SK-N-MC (cell line): ENCODE results near the gene CHI3L2.

ENCODE experiments used
- DNase-seq: peaks from one replicate; pipeline ENCODE4 v3.0.0-alpha.2; 2011; ENCODE audit warnings: low read depth, low spot score
- H3K27ac ChIP-seq: fragments of 200-600 bp; sonication (generic); 2 replicates; pipeline ENCODE4 v1.5.1; 2016; ENCODE audit warnings: mixed run types
- H3K36me3 ChIP-seq: fragments of 200-600 bp; sonication (generic); 2 replicates; pipeline ENCODE4 v1.6.1; 2017; ENCODE audit warnings: antibody characterized with exemption, low read length, mixed read lengths; ENCODE audit not compliant: insufficient read depth
- H3K4me3 ChIP-seq: fragments of 200-600 bp; sonication (generic); 2 replicates; pipeline ENCODE4 v1.5.1; 2016
- H3K9ac ChIP-seq: fragments of 200-600 bp; sonication (generic); 2 replicates; pipeline ENCODE4 v1.8.0; 2017; ENCODE audit warnings: mixed run types, mixed read lengths; ENCODE audit not compliant: insufficient read length
- H3K9me3 ChIP-seq: fragments of 200-600 bp; sonication (generic); 2 replicates; pipeline ENCODE4 v1.6.1; 2017; ENCODE audit warnings: low read depth, mild to moderate bottlenecking, antibody characterized with exemption, low read length, moderate library complexity, mixed read lengths
- EZH2 ChIP-seq: fragments of 200-600 bp; sonication (generic); IDR thresholded peaks from one replicate; pipeline ENCODE4 v1.6.1; 2017; ENCODE audit warnings: antibody characterized with exemption
- FOXP2 ChIP-seq: optimal IDR thresholded peaks from 2 replicates; pipeline ENCODE3; 2011; ENCODE audit warnings: mild to moderate bottlenecking, moderate library complexity; ENCODE audit not compliant: insufficient read depth; ENCODE audit errors: extremely low read length, control extremely low read depth
- POLR2AphosphoS5 ChIP-seq: IDR thresholded peaks from 2 replicates; pipeline ENCODE4 v1.6.1; 2012; ENCODE audit warnings: mild to moderate bottlenecking, low read depth, low read length, borderline replicate concordance

The CHI3L2 gene

DNA sequence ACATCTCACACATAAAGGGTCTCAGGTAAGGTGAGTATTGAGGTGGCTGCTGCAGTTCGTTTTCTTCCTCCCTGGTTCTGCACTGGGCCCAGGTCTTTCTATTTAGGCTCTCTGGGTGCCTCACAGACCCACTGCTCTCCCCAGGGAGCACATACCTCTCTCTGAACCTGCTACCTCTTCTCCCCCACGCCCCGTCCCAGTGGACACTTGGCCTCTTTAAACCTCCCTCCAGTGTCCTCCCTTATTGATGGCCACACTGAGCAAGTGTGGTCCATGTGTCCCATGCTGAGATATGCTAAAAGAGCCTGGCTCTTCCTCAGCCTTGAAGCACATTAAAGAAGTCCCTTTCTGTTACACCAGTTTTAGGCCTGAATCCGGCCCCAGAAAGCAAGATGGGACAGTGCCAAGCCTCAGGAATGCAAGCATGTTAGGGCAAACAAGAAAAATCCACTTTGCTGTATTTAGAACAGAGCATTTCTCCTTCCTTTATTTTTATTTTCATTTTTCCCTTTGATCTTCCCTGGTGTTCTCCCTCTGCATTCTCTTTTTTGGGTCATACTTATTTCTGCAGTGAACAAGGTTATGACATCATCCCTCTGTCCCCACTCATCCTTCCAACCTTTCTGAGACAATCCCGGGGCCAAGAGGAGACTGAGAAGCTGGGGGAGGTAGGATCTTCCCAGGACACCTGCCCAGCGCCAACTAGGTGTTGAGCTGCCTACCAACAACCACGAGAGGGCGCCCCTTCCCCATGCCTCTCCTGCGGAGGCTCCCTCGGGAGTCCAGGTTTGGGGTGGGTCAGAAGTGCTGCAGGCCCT, 5.0 kb upstream of the CHI3L2 start:
- H3K4me3 ChIP-seq = no peak overlapping the region
- TF ChIP-seq POLR2AphosphoS5 = no peak
- TF ChIP-seq EZH2 = no peak
- TF ChIP-seq FOXP2 = no peak
- no peak overlapping the region for H3K9ac ChIP-seq
- no peaks in the 10 kb centered on the region for H3K9me3 ChIP-seq
- no peaks in the 10 kb centered on the region for H3K36me3 ChIP-seq
- H3K27ac ChIP-seq = no peak overlapping the region
- no peak for DNase-seq

DNA sequence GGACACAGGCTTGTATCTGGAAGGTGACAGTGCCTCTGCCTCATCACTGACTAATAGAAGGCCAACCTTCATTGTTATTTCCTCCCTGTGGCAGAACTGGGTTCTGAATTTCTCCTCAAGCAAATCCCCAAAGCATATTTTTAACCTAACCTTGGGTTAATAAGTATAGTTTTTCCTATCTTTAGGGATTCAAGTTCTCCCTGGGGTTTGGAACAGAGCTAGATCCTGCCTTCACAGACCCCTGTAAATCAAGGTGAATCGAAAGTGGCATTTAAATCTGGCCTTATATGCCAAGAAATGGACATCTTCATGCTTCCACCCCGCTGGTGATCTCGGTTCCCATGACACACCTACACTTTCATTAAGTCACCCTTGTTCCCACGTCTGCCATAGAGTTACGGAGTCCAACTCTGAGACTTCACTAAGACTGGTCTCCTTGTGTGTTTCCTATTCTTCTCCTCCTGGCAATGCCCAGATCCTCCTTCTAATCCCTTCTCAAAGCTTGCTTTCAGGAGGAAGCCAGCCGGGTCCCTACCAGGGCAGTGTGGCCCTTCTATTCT, 4.3 kb upstream of the CHI3L2 start:
- TF ChIP-seq EZH2 (no peak), POLR2AphosphoS5 (no peak), FOXP2 (no peak)
- DNase-seq = no peak
- Histone ChIP-seq H3K4me3 (no peak overlapping the region), H3K9ac (no peak overlapping the region), H3K36me3 (no peaks in the 10 kb centered on the region), H3K9me3 (no peaks in the 10 kb centered on the region), H3K27ac (no peak overlapping the region)

DNA sequence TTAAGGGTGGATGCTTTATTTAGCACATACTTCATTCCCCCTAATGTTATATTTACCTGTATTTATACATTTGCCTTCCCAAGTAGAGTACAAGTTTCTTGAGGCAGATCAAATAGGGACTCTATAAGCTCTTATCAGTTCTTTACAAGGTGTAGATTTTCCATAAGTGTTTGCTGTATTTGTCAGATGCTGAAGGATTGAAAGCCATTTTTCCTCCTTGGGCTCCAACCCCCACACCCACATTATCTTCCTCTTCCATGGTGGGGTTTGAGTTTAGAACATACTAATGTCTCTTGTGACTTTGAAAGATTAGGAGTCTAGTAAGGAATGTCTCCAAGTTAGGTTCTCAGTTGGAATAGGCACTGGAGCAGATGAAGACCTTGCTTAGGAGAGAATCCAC, 2.4 kb upstream of the CHI3L2 start:
- no peak overlapping the region for H3K27ac ChIP-seq
- H3K9me3 ChIP-seq = no peaks in the 10 kb centered on the region
- TF ChIP-seq FOXP2 (no peak), POLR2AphosphoS5 (no peak), EZH2 (no peak)
- no peak overlapping the region for H3K9ac ChIP-seq
- H3K36me3 ChIP-seq = no peaks in the 10 kb centered on the region
- no peak overlapping the region for H3K4me3 ChIP-seq
- DNase-seq = no peak

DNA sequence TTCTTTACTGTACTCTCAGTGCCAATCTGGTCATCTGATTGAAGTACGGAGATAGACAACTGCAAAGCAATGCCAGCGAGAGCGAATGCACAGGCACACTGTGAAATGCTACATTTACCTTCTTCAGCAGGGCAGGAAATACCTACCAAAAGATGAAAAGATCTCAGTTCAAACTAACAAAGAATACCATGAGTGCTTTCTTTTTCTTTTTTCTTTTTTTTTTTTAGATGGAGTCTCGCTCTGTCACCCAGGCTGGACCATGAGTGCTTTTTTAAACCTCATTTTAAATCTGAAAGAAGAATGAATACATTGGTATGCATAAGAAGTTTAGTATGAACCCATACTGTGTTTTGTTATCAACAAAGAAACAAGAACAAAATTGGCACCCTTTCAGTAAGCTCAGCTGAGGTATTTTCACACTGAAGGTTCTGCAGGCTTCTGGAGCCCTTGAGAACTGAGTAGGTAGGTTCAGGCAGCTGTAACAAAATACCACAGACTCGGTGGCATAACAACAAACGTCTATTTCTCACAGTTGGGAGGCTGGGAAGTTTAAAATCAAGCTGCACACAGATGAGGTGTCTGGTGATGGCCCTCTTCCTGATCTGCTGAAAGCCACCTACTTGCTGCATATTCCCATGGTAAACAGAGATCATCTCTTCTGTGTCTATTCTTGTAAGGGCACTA, 1.7 kb upstream of the CHI3L2 start:
- Histone ChIP-seq H3K27ac (no peak overlapping the region), H3K36me3 (no peaks in the 10 kb centered on the region), H3K9ac (no peak overlapping the region), H3K4me3 (no peak overlapping the region), H3K9me3 (no peaks in the 10 kb centered on the region)
- no peak for DNase-seq
- no peak for TF ChIP-seq POLR2AphosphoS5
- TF ChIP-seq EZH2 = no peak
- no peak for TF ChIP-seq FOXP2

DNA sequence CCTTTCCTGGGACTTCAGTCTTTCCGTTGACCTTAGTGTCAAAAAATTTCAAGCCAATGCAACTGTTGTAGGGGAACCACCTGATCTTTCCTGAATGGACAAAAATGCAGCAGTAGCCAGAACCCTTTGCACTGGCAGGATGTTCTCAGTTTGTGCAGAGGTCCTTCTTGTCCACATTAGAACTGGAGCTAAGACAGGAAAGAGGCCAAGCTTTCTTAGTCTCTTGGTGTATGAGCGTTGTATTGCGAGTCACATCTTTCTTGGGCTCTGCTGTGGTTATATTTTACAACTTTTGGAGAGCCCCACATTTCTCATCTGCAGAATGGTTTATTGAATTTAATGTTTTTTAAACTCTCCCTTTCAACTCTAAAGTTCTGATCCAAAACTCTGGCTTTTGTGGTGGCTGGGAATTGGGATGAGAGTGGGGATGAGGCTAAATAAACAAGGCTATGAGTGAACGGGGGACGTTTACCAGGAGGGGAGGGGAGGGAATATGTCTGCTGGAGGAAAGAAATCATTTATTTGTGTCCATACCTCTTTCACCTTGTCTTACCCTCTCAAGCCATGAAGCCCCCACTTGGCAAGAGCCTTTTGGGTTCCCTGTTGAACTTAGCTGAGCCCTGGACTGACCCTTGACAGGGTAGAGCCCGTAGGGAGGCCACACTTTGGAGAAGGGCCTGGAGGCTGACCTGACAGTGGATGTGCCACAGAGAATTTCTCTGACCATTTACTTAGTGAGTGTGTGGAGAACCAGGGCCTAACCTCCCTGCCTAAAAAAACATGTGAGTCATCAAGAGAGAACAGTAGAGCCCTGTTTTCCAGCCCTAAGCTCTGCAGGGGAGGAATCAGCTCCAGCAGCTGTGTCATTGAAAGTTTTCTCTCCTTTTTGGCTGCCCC, 586 bp downstream of the CHI3L2 start:
- H3K27ac ChIP-seq = no peak overlapping the region
- H3K4me3 ChIP-seq = no peak overlapping the region
- TF ChIP-seq POLR2AphosphoS5 (no peak), EZH2 (no peak), FOXP2 (no peak)
- no peak for DNase-seq
- H3K36me3 ChIP-seq = no peaks in the 10 kb centered on the region
- H3K9ac ChIP-seq = no peak overlapping the region
- H3K9me3 ChIP-seq = no peaks in the 10 kb centered on the region

DNA sequence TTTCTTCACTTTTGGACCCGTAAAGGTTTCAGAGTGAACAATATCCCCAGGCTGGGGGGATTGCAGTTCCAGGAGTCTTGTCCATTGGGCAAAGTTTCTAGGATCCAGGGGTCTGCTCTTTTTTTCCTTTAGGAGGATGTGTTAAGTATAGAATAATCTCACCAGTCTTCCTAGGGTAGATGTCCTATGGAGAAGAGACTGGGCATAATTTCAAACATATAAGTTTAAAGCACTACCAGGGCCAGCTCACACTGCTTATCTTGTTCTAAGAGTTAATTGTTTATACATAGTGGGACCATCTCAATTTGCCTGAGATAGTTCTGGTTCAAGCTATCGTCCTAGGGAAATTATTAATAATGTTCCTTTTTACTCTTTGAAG, 1.2 kb downstream of the CHI3L2 start:
- no peak for DNase-seq
- no peaks in the 10 kb centered on the region for H3K9me3 ChIP-seq
- no peak overlapping the region for H3K27ac ChIP-seq
- no peak overlapping the region for H3K4me3 ChIP-seq
- no peaks in the 10 kb centered on the region for H3K36me3 ChIP-seq
- TF ChIP-seq FOXP2 = no peak
- TF ChIP-seq EZH2 = no peak
- TF ChIP-seq POLR2AphosphoS5 = no peak
- no peak overlapping the region for H3K9ac ChIP-seq

DNA sequence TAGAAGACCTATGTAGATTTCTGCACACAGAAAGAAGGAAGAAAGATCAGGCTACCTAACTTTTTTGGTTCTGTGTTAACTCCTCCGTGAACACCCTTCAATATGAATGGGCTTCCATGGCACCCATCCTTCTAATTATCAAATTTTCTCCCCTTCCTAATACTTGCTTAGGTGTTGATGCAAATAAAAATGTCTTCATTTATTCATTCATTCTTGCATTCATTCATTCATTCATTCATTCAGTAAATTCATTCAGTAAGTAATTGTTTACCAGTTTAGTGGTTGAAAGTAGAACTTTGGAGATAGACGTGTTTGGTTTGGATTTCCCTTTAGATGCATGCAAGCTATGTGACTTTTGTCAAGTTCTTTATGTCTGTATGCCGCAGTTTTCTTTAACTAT, 4.6 kb downstream of the CHI3L2 start:
- TF ChIP-seq FOXP2 = no peak
- TF ChIP-seq POLR2AphosphoS5 = no peak
- Histone ChIP-seq H3K9me3 (no peaks in the 10 kb centered on the region), H3K4me3 (no peak overlapping the region), H3K9ac (no peak overlapping the region), H3K36me3 (no peaks in the 10 kb centered on the region), H3K27ac (no peak overlapping the region)
- no peak for DNase-seq

DNA sequence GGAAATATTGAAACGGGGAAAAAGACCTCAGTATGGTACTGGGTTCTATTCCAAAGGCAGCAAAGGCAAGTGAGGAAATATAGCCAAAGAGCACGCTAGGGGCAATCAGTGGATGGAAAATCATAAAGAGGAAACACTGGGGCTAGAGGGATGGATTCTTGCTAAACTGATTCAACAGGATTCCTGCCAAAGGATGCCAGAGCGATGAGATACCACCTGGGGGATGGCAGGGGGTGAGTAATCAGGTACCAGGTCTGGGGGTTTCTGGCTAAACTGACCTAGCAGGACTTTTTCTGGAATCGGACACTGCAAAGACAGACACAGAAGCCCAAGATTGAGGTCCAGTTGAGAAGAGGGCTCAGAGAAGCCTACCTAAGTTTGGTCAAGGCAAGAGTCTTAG, 6.7 kb downstream of the CHI3L2 start:
- H3K9me3 ChIP-seq = no peaks in the 10 kb centered on the region
- H3K27ac ChIP-seq = no peak overlapping the region
- no peak overlapping the region for H3K4me3 ChIP-seq
- no peak for DNase-seq
- TF ChIP-seq POLR2AphosphoS5 (no peak), FOXP2 (no peak), EZH2 (no peak)
- H3K9ac ChIP-seq = no peak overlapping the region
- H3K36me3 ChIP-seq = no peaks in the 10 kb centered on the region
